ENCODE data around the gene MLH1.

MLH1 gene

GRCh38 chr3:37096288-37096687 is 103.0 kb downstream of the MLH1 start:
- FAIRE-seq, result no peak

GRCh38 chr3:37096975-37097374 is 103.7 kb downstream of the MLH1 start:
- no peak for FAIRE-seq

- FAIRE-seq, result peak; percentile 6
These were observed 104.5 kb downstream of the MLH1 start for GRCh38 chr3:37097776-37098175.

GRCh38 chr3:37098884-37099283 is 105.6 kb downstream of the MLH1 start:
- FAIRE-seq, result no peak

GRCh38 chr3:37099469-37099868 is 106.2 kb downstream of the MLH1 start:
- FAIRE-seq, result no peak

GRCh38 chr3:37100411-37100810 is 107.1 kb downstream of the MLH1 start:
- FAIRE-seq, result no peak

Measured in A204.1 (cell line).